NCI-H82 treated with DMSO at 0.1 percent for 48 hours (cell line): ENCODE data around the gene MAD1L1.
"Not testable (repeated sequence)": the region's sequence is repeated elsewhere in the genome, so short reads cannot be mapped to it uniquely, and the experiment has no call there.

ENCODE experiments used
- DNase-seq: peaks from one replicate; lab custom pipeline; 2025; ENCODE audit not compliant: unreplicated experiment; lab: John Stamatoyannopoulos, UW

The MAD1L1 gene

DNA sequence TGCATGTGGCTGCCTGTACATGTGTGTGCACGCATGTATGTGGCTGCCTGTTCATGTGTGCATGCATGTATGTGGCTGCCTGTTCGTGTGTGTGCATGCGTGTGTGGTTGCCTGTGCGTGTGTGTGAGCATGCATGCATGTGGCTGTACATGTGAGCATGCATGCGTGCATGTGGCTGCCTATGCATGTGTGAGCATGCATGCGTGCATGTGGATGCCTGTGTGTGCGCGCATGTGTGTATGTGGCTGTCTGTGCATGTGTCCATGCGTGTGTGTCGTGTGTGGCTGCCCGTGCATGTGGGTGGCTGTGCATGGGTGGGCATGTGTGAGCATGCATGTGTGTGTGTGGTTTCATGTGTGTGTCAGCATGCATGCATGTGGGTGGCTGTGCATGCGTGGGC, 344.3 kb downstream of the MAD1L1 start:
- DNase-seq: no peak

- DNase-seq: no peak
Observed at GRCh38 chr7:1887251-1887650, 345.5 kb downstream of the MAD1L1 start.

GRCh38 chr7:1886361-1887064, 346.2 kb downstream of the MAD1L1 start:
- no peak for DNase-seq

GRCh38 chr7:1885465-1886226, 347.1 kb downstream of the MAD1L1 start:
- no peak for DNase-seq

- DNase-seq: no peak
Observed at GRCh38 chr7:1884583-1885350, 348.0 kb downstream of the MAD1L1 start.

GRCh38 chr7:1883834-1884582, 348.7 kb downstream of the MAD1L1 start:
- no peak for DNase-seq

DNA sequence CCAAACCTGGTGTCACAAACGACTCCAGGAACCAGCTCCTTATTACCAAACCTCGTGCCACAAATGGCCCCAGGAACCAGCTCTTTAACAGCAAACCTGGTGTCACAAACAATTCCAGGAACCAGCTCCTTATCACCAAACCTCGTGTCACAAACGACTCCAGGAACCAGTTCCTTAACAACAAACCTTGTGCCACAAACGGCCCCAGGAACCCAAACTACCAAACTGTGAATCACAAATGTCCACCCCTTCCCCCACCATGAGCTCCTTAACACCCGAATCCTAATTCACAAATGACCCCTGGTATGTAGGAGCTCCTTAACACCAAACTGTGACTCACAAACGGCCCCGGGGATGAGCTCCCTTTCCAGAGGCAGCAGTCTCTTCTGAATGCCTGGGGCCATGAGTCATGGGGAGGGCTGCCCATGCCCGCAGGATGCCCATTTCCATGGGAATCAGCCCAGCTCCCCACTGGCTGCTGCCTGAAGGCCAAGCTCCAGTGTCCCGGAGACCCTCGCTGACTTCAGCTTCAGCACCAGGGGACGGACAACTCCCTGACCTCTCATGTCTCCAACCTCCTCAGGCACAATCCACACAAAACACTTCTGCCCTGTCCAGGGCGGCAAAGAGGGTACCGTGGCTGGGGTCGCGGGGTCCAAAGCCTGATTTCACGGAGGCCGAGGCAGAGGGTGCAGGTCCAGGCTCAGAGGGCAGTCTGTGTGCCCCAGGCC, 349.5 kb downstream of the MAD1L1 start:
- DNase-seq: no peak

GRCh38 chr7:1882451-1882850, 350.3 kb downstream of the MAD1L1 start:
- no peak for DNase-seq

GRCh38 chr7:1881946-1882345, 350.8 kb downstream of the MAD1L1 start:
- DNase-seq: no peak

DNA sequence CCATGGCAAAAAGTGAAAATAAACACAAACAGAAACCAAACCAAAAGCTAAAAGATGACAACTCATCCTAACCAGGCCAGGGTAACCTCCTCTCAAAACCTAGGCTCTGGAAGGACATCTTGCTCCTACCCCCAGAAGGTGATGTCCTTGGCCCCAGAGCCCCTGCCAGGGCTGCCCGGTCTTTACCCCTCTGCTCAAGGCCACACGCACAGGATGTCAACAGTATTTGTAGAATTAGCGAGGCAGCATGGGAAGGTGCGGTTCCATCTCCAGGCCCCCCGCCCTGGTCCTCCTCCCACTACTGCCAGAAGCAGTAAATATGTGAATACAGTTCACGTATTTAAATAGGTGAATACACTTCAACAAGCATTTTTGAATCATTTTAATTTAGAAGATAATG, 356.1 kb downstream of the MAD1L1 start:
- not testable (repeated sequence) for DNase-seq

- peak; percentile 10 for DNase-seq
Observed at GRCh38 chr7:1875392-1876199, 357.1 kb downstream of the MAD1L1 start.

- not testable (repeated sequence) for DNase-seq
Observed at GRCh38 chr7:1874590-1875391, 358.0 kb downstream of the MAD1L1 start.

- DNase-seq: peak; percentile 64
Observed at GRCh38 chr7:1873857-1874589, 358.7 kb downstream of the MAD1L1 start.

DNA sequence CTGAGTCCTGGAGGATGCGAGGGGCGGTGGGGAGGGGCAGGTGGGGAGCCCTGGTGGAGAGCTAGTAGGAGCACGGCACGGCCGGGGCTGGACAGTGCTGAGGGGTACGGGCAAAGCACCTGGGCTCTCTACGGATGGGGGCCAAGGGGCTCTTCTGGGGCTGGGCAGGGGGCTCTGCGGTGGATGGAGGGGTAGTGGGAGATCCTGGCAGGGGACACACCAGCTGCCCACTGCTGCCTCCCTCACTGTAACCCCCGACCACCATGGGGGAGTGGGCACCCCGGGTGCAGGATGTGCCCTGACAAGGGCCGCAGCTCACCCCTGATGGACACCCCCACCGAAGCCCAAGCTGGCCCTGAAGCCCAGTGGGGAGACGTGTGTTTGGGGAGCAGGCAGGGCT, 359.3 kb downstream of the MAD1L1 start:
- DNase-seq: no peak

GRCh38 chr7:1873070-1873405, 359.7 kb downstream of the MAD1L1 start:
- DNase-seq: no peak

GRCh38 chr7:1872191-1873069, 360.3 kb downstream of the MAD1L1 start:
- DNase-seq: no peak

GRCh38 chr7:1869452-1870130, 363.2 kb downstream of the MAD1L1 start:
- DNase-seq: no peak
